ENCODE data around the gene KCNH5. TPM values are rescaled to one million over a fixed set of nuclear protein-coding genes. Genes with fewer than 3 reads are reported as not detected.

Gene KCNH5
- total RNA-seq, 4 donors from 2014 or later: not detected

DNA sequence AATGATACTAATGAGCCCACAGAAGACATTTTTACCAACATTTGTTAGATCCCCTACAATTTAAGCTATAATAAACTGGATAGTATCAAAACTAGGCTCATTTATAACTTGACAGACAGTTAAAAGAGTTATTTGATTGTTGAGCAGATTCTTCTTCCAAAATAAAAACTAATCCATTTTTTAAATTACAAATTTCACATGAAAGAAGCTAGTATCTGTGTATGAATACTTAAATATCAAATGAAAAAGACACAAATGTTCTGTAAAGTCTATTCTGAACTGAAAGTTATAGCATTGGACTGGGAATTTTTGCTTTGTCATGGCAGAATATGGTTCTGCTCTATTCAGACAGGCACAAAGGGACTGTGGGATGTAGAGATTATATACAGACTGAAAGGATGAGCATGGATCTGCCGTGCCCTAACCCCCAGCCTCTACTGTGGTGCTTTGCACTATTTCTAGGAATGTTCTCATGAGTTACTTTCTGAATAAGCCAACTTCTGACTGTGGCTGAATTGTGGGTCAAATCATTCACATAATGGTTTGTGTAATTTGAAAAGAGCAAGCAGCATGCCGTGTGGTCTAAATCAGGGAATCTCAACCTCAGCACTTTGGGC lies 352.7 kb downstream of the KCNH5 start:
- TF ChIP-seq, protein P1, sequence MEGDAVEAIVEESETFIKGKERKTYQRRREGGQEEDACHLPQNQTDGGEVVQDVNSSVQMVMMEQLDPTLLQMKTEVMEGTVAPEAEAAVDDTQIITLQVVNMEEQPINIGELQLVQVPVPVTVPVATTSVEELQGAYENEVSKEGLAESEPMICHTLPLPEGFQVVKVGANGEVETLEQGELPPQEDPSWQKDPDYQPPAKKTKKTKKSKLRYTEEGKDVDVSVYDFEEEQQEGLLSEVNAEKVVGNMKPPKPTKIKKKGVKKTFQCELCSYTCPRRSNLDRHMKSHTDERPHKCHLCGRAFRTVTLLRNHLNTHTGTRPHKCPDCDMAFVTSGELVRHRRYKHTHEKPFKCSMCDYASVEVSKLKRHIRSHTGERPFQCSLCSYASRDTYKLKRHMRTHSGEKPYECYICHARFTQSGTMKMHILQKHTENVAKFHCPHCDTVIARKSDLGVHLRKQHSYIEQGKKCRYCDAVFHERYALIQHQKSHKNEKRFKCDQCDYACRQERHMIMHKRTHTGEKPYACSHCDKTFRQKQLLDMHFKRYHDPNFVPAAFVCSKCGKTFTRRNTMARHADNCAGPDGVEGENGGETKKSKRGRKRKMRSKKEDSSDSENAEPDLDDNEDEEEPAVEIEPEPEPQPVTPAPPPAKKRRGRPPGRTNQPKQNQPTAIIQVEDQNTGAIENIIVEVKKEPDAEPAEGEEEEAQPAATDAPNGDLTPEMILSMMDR (IDR thresholded peaks at IDR 0.05; ENCODE audit: low read depth): no peak

DNA sequence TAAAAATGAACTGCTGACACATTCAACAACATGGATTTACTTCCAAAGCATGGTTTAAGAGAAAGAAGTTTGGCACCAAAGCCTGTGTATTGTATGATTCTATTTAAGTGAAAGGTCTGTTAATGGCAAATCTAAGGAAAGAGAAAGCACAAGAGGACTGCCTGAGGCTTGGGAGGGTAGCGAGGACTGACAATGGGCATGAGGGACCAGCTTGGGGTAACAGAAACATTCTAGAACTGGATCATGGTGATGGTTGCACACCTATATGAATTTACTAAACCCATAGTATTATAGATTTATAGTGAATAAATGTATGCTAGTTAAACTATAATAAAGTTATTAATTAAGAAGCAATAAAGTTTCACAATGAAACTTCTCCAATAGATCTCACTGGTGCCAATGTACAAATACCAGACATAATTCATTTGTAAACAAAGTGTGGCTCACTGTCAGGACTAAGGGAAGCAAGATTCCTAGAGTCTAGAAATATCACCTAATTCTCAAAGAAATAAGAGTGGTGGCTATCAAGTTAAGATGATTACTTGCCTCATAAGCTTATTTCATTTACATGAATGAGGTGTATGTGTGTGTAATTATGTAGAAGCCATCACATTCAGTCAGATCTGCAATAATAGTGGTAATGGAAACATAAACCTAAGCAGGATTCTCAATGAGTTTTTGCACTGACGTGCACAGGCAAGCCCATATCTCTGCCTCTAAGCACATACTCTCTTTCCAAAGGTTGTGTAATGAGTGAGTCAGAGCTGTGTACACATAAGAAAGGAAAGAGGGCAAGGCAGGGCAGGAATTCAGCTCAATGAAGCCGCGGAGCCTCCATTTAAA lies 353.4 kb downstream of the KCNH5 start:
- TF ChIP-seq, protein P1 (IDR thresholded peaks at IDR 0.05; ENCODE audit: low read depth): no peak

DNA sequence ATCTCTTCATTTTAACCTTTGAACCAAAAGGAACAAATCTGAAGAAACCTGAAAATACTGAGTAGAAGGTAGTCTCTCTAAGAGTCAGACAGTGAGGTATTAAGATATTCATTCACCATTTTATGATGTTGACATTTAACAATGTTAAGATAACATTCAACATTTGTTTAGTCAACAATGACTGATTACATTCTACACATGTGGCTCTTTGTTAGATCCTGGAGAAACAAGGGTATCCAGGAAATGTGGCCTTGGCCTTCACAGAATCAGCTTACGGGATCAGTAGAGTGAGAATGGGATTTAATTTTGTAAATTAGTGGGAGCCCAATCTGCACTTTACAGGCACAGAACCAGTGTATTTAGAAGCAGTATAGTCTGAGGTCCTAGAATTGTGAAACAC lies 355.5 kb downstream of the KCNH5 start:
- TF ChIP-seq, protein P1 (IDR thresholded peaks at IDR 0.05; ENCODE audit: low read depth): no peak

DNA sequence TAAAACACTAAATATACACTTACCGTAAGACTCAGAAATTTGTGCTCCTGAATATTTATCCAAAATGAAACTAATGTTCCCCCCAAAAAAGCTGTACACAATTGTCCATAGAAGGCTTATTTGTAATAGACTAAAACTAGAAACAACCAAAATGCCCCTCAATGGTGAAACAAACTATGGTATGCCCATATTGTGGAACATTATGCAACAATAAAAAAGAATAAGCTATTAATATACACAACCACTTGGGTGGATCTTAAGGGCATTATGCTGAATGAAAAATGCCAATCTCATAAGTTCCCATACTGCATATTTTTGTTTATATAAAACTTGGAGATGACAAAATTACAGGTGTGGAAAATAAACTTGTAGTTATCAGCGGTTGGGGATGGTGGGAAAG lies 357.4 kb downstream of the KCNH5 start:
- TF ChIP-seq, protein P1 (IDR thresholded peaks at IDR 0.05; ENCODE audit: low read depth): no peak

DNA sequence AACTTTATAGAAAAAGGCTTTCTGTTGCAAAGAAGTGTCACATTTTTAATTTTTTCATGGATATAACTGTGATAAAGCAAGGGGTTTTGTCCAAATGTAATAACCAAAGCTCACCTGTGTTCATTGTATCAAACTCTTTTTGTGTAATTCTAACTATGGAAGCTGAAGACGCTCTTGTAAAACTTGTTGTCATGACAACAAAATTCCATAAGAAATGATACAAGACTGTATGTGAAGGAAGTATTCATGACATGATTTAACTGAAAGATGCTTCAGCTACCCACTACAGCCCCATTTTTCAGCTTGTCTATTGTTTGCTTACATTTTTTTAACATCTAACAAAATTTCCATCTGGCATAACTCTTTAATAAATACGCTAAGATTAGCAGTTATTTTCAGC lies 360.9 kb downstream of the KCNH5 start:
- TF ChIP-seq, protein P1 (IDR thresholded peaks at IDR 0.05; ENCODE audit: low read depth): no peak

DNA sequence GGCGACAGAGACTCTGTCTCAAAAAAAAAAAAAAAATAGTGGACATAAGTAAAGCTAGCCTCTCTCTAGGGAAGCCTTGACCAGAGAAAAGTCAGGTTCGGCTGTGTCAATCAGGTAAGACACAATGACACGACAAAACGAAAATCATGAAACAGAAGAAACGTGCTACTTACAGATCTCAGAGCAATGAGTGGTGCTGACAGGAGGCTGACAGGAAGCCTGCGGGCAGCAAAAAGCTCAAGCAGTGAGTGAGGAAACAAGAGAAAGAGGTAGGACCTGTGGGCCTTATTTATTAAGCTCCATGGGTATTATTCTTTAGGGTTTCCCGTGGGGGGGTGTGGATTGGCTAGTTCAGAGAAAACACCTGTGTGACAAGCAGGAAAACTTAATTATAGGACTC lies 363.1 kb downstream of the KCNH5 start:
- TF ChIP-seq, protein P1 (IDR thresholded peaks at IDR 0.05; ENCODE audit: low read depth): no peak

DNA sequence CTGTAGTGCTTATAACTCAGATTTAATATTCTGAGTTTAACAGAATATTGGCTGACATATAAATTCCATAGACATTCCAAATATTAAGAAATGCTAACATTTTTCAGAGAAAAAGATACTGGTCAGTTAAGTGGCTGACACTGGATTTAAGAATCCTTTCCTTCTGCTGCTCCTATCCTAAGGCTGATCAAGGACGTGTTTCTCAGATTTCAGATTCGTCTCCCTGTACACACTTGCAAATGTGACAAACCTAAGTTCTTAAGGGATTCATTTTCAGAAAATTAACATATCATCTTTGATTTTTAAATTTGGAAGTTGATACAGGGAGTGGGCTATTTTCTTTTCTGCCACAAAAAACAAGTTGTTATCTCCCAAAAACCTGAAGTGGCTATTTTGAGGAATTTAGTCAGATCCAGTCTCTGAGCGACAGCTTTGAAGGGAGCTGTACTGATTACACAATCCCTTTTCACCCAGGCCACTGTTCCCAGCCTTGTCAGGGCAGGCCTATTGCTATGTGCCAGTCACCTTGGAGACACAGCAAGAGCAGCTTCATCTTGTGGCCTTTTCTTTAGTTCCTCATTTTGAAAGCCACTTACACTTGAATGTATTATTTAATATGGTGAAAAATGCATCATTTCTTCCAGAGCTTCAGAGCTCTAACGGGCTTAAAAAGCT lies 370.6 kb downstream of the KCNH5 start:
- TF ChIP-seq, protein P1 (IDR thresholded peaks at IDR 0.05; ENCODE audit: low read depth): no peak

Data from subcutaneous adipose tissue (tissue), 4 donors.